ENCODE results near the gene FPR3. TPM values are rescaled to one million over a fixed set of nuclear protein-coding genes. Genes with fewer than 3 reads are reported as not detected.

FPR3 gene
- total and polyA plus RNA-seq, 2 donors (not counting 1 experiment from before 2014, with no cell fraction given), result 0.44 TPM; not detected in 1

GRCh38 chr19:51797480-51797879 lies 2.5 kb downstream of the FPR3 start:
- CTCF ChIA-PET, result interaction anchor here (1.0 kb wide), 1 partner anchor 141 kb away, joined by 3 read pairs; no protein-coding TSS in a partner anchor
- H3K79me2 ChIP-seq (ENCODE audit: control insufficient read depth, insufficient read depth, low read length), result no peaks in the 10 kb centered on the region
- peaks cover 0 to 25% (median 0%) of the 10 kb centered on the region in 3 donors for H3K9me3 ChIP-seq (ENCODE audit: control extremely low read depth in 1 of 3, control insufficient read depth in 2 of 3, insufficient read depth in 1 of 3, low read length in 2 of 3)
- H3K27ac ChIP-seq (ENCODE audit: low read length in 2 of 2), result no peak overlapping the region
- POLR2A ChIA-PET, result no interaction called here
- Mint-ChIP-seq H3K4me3 (no peak overlapping the region), H3K4me1 (no peaks in the 10 kb centered on the region), H3K27me3 (peaks cover 13% of the 10 kb centered on the region), H3K27ac (no peak overlapping the region), H3K9me3 (ENCODE audit: insufficient read depth) (peaks cover 5% of the 10 kb centered on the region)
- H3K4me2 ChIP-seq (replicated peaks; ENCODE audit: low read depth, low read length, poor library complexity, severe bottlenecking), result no peak overlapping the region
- DNase-seq, result no peak
- H4K20me1 ChIP-seq (ENCODE audit: control insufficient read depth, insufficient read depth, low read length, poor library complexity, severe bottlenecking), result no peaks in the 10 kb centered on the region
- no peak for ATAC-seq (ENCODE audit: low read depth)
- H3K4me3 ChIP-seq (ENCODE audit: control extremely low read depth in 1 of 5, extremely low read depth in 1 of 5, insufficient read depth in 1 of 5, low read depth in 2 of 5, low read length in 4 of 5), result no peak overlapping the region
- no peaks in the 10 kb centered on the region for H3K27me3 ChIP-seq (replicated peaks in 1 of 4; ENCODE audit: control extremely low read depth in 1 of 4, control insufficient read depth in 3 of 4, insufficient read depth in 4 of 4, low read length in 3 of 4)
- no peaks in the 10 kb centered on the region for H3K4me1 ChIP-seq (ENCODE audit: control insufficient read depth in 2 of 2, insufficient read depth in 2 of 2, low read length in 2 of 2)
- no peaks in the 10 kb centered on the region for H3K36me3 ChIP-seq (replicated peaks in 1 of 2; ENCODE audit: control extremely low read depth in 1 of 2, control insufficient read depth in 1 of 2, extremely low read depth in 1 of 2, insufficient read depth in 2 of 2, low read length in 1 of 2)
- WGBS (ENCODE audit: insufficient coverage), result no CpG with 5 or more reads among the region's 5 CpGs
- no peak overlapping the region for H3K9ac ChIP-seq (ENCODE audit: low read length)
- H2AFZ ChIP-seq (ENCODE audit: insufficient read depth, low read depth, low read length, poor library complexity, severe bottlenecking), result no peak overlapping the region
- intact Hi-C loops (cut with micrococcal nuclease), result no loop called here
- no peak for TF ChIP-seq EZH2 (IDR thresholded peaks at IDR 0.05; ENCODE audit: borderline replicate concordance, insufficient read depth, low read depth, low read length, poor library complexity, severe bottlenecking)
- TF ChIP-seq, protein P1, sequence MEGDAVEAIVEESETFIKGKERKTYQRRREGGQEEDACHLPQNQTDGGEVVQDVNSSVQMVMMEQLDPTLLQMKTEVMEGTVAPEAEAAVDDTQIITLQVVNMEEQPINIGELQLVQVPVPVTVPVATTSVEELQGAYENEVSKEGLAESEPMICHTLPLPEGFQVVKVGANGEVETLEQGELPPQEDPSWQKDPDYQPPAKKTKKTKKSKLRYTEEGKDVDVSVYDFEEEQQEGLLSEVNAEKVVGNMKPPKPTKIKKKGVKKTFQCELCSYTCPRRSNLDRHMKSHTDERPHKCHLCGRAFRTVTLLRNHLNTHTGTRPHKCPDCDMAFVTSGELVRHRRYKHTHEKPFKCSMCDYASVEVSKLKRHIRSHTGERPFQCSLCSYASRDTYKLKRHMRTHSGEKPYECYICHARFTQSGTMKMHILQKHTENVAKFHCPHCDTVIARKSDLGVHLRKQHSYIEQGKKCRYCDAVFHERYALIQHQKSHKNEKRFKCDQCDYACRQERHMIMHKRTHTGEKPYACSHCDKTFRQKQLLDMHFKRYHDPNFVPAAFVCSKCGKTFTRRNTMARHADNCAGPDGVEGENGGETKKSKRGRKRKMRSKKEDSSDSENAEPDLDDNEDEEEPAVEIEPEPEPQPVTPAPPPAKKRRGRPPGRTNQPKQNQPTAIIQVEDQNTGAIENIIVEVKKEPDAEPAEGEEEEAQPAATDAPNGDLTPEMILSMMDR (IDR thresholded peaks at IDR 0.05), result no peak

DNA sequence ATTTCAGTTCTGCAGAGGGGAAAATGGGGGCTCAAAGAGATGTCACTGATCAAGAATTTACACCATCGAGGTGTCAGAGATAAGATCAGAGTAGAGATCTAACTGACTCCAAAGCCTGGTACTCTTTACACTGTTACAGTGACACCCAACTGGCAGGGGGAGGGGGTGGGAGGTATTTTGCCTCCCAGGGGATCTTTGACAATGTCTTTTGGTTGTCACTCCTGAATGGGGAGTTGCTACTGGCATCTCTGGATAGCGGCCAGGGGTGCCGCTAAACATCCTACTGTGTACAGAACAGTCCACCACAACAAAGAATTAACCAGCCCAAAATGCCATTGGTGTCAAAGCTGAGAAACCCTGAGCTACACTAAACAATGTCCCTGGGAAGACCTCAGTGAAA lies 3.1 kb downstream of the FPR3 start:
- H3K27me3 Mint-ChIP-seq, result peaks cover 13% of the 10 kb centered on the region
- no peak overlapping the region for H3K4me2 ChIP-seq (replicated peaks; ENCODE audit: low read depth, low read length, poor library complexity, severe bottlenecking)
- H4K20me1 ChIP-seq (ENCODE audit: control insufficient read depth, insufficient read depth, low read length, poor library complexity, severe bottlenecking), result no peaks in the 10 kb centered on the region
- no peaks in the 10 kb centered on the region for H3K4me1 ChIP-seq (ENCODE audit: control insufficient read depth in 2 of 2, insufficient read depth in 2 of 2, low read length in 2 of 2)
- WGBS (ENCODE audit: insufficient coverage), result no CpG with 5 or more reads among the region's 3 CpGs
- DNase-seq (no peak), ATAC-seq (ENCODE audit: low read depth) (no peak)
- no peak overlapping the region for H2AFZ ChIP-seq (ENCODE audit: insufficient read depth, low read depth, low read length, poor library complexity, severe bottlenecking)
- TF ChIP-seq, protein P1 (IDR thresholded peaks at IDR 0.05), result no peak
- no peak for TF ChIP-seq EZH2 (IDR thresholded peaks at IDR 0.05; ENCODE audit: borderline replicate concordance, insufficient read depth, low read depth, low read length, poor library complexity, severe bottlenecking)
- H3K9me3 ChIP-seq (ENCODE audit: control extremely low read depth in 1 of 3, control insufficient read depth in 2 of 3, insufficient read depth in 1 of 3, low read length in 2 of 3), result peaks cover 0 to 20% (median 0%) of the 10 kb centered on the region in 3 donors
- H3K4me1 Mint-ChIP-seq, result no peaks in the 10 kb centered on the region
- no peak overlapping the region for H3K9ac ChIP-seq (ENCODE audit: low read length)
- intact Hi-C loops (cut with micrococcal nuclease), result no loop called here
- H3K4me3 ChIP-seq (ENCODE audit: control extremely low read depth in 1 of 5, extremely low read depth in 1 of 5, insufficient read depth in 1 of 5, low read depth in 2 of 5, low read length in 4 of 5), result no peak overlapping the region
- H3K36me3 ChIP-seq (replicated peaks in 1 of 2; ENCODE audit: control extremely low read depth in 1 of 2, control insufficient read depth in 1 of 2, extremely low read depth in 1 of 2, insufficient read depth in 2 of 2, low read length in 1 of 2), result no peaks in the 10 kb centered on the region
- H3K79me2 ChIP-seq (ENCODE audit: control insufficient read depth, insufficient read depth, low read length), result no peaks in the 10 kb centered on the region
- H3K4me3 Mint-ChIP-seq, result no peak overlapping the region
- peaks cover 5% of the 10 kb centered on the region for H3K9me3 Mint-ChIP-seq (ENCODE audit: insufficient read depth)
- ChIA-PET POLR2A (no interaction called here), CTCF (interaction anchor here (1.0 kb wide), 1 partner anchor 141 kb away, joined by 3 read pairs; no protein-coding TSS in a partner anchor)
- no peak overlapping the region for H3K27ac Mint-ChIP-seq
- no peaks in the 10 kb centered on the region for H3K27me3 ChIP-seq (replicated peaks in 1 of 4; ENCODE audit: control extremely low read depth in 1 of 4, control insufficient read depth in 3 of 4, insufficient read depth in 4 of 4, low read length in 3 of 4)
- H3K27ac ChIP-seq (ENCODE audit: low read length in 2 of 2), result no peak overlapping the region
